Measurements from ENCODE around the gene CALM1. TPM values are rescaled to one million over a fixed set of nuclear protein-coding genes. Genes with fewer than 3 reads are reported as not detected.

CALM1 gene
- total and polyA plus RNA-seq, 2 donors from 2014 or later: 328 to 469 TPM

DNA sequence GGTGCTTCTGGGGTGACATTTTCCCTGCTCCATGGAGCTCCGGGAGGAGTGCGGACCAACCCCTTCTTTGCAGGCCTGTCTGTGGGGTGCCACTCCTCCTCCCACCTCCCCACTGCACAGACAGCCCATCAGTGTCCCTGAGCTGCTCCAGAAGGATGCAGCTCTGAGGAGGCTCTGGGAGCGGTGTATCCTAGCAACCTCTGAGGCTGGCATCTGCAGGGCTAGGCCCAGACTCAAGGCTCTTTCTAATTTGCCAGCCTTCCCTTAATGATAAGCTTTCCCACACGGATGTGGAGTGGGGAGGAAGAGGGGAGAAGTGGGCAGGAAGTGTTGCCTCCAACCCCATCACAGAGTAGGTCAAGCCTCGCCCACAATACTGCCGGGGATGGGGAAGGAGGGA, 59.7 kb downstream of the CALM1 start:
- TF ChIP-seq, protein P1, sequence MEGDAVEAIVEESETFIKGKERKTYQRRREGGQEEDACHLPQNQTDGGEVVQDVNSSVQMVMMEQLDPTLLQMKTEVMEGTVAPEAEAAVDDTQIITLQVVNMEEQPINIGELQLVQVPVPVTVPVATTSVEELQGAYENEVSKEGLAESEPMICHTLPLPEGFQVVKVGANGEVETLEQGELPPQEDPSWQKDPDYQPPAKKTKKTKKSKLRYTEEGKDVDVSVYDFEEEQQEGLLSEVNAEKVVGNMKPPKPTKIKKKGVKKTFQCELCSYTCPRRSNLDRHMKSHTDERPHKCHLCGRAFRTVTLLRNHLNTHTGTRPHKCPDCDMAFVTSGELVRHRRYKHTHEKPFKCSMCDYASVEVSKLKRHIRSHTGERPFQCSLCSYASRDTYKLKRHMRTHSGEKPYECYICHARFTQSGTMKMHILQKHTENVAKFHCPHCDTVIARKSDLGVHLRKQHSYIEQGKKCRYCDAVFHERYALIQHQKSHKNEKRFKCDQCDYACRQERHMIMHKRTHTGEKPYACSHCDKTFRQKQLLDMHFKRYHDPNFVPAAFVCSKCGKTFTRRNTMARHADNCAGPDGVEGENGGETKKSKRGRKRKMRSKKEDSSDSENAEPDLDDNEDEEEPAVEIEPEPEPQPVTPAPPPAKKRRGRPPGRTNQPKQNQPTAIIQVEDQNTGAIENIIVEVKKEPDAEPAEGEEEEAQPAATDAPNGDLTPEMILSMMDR (IDR thresholded peaks at IDR 0.05; ENCODE audit: borderline replicate concordance, extremely low read depth, insufficient read depth): no peak
- no peak overlapping the region for H3K27ac ChIP-seq (ENCODE audit: low read depth in 2 of 2, low read length in 2 of 2)
- intact Hi-C loops (cut with DNase I): no loop called here
- FAIRE-seq (no peak), DNase-seq (no peak)
- H3K9ac ChIP-seq (ENCODE audit: low read length in 3 of 3): no peak overlapping the region
- H3K4me3 ChIP-seq (ENCODE audit: low read length in 3 of 3): no peak overlapping the region
- no peaks in the 10 kb centered on the region for H3K9me3 ChIP-seq (ENCODE audit: control insufficient read depth in 2 of 3, insufficient read depth in 1 of 3, low read length in 3 of 3)
- peaks cover 0 to 15% (median 2%) of the 10 kb centered on the region in 3 donors for H3K4me1 ChIP-seq (ENCODE audit: control insufficient read depth in 2 of 3, insufficient read depth in 2 of 3, low read depth in 1 of 3, low read length in 3 of 3)
- no peaks in the 10 kb centered on the region for H3K27me3 ChIP-seq (ENCODE audit: control insufficient read depth, insufficient read depth, low read length)
- H3K36me3 ChIP-seq (ENCODE audit: control insufficient read depth in 2 of 3, insufficient read depth in 3 of 3, low read length in 3 of 3): no peaks in the 10 kb centered on the region

DNA sequence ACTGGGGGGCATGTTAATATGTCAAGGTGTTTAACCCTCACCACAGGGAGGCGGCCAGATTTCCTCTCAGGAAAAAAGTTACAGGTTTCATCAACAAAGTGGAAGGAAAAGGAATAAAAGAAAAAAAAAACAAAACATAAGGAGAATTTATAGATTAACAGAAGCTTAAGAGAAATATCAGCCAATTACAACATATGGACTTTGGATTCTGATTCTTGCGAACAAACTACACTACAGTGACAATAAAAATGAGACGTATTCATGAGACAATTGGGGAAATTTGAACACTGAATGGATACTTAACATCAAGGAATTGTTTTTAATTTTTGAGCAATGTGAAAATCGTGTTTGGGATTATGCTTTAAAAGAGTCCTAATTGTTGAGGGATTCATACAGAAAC, 60.4 kb downstream of the CALM1 start:
- Histone ChIP-seq H3K9me3 (ENCODE audit: control insufficient read depth in 2 of 3, insufficient read depth in 1 of 3, low read length in 3 of 3) (no peaks in the 10 kb centered on the region), H3K9ac (ENCODE audit: low read length in 3 of 3) (no peak overlapping the region), H3K36me3 (ENCODE audit: control insufficient read depth in 2 of 3, insufficient read depth in 3 of 3, low read length in 3 of 3) (no peaks in the 10 kb centered on the region), H3K27ac (ENCODE audit: low read depth in 2 of 2, low read length in 2 of 2) (no peak overlapping the region), H3K4me3 (ENCODE audit: low read length in 3 of 3) (no peak overlapping the region), H3K27me3 (ENCODE audit: control insufficient read depth, insufficient read depth, low read length) (no peaks in the 10 kb centered on the region), H3K4me1 (ENCODE audit: control insufficient read depth in 2 of 3, insufficient read depth in 2 of 3, low read depth in 1 of 3, low read length in 3 of 3) (peaks cover 0 to 15% (median 2%) of the 10 kb centered on the region in 3 donors)
- FAIRE-seq (no peak), DNase-seq (no peak)
- TF ChIP-seq, protein P1 (IDR thresholded peaks at IDR 0.05; ENCODE audit: borderline replicate concordance, extremely low read depth, insufficient read depth): no peak
- intact Hi-C loops (cut with DNase I): no loop called here

Other genes with a start within 250 kb of the CALM1 start
- 88.9 TPM for gene PSMC1, start 140.5 kb upstream of the CALM1 start, total RNA-seq
- 172 TPM for gene PSMC1, start 140.5 kb upstream of the CALM1 start, polyA plus RNA-seq (ENCODE audit: insufficient read depth, low read depth, low replicate concordance)
- 27.9 TPM for gene NRDE2, start 65.1 kb upstream of the CALM1 start, total RNA-seq
- gene NRDE2, start 65.1 kb upstream of the CALM1 start, polyA plus RNA-seq (ENCODE audit: insufficient read depth, low read depth, low replicate concordance): 7.0 TPM